PC-3 (cell line): ENCODE data around the gene TANGO2. TPM values are rescaled to one million over a fixed set of nuclear protein-coding genes. Genes with fewer than 3 reads are reported as not detected.

Experiments used
- ATAC-seq: fragments of 200-7000 bp; cut with Tn5 transposase; 2 replicates; pipeline ENCODE4 v1.9.1; 2020; ENCODE audit warnings: mild to moderate bottlenecking, moderate library complexity
- BruUV-seq: library from RNA; stranded (reverse); fragments of 400-500 nt; replicated peaks from 2 replicates; lab custom pipeline; 2021; lab: Mats Ljungman, UMichigan
- CTCF ChIA-PET: fragments of 300-600 bp; sonication (Branson Sonifier 250); formaldehyde crosslinking; loops from one replicate; lab custom pipeline; 2022; ENCODE audit warnings: antibody characterized with exemption; lab: Charles Lee
- POLR2A ChIA-PET: fragments of 300-600 bp; sonication (Branson Sonifier 250); formaldehyde crosslinking; loops from one replicate; lab custom pipeline; 2022; ENCODE audit warnings: antibody characterized with exemption; ENCODE audit not compliant: unreplicated experiment; lab: Charles Lee
- DNase-seq: peaks from one replicate; pipeline ENCODE4 v3.0.0-alpha.2; 2015
- H2AFZ ChIP-seq: fragments of 300-600 bp; sonication (generic); 2 replicates; pipeline ENCODE4 v1.6.0; 2016; ENCODE audit warnings: antibody characterized with exemption, low read length
- H3F3A ChIP-seq: fragments of 300-600 bp; sonication (generic); one replicate; pipeline ENCODE4 v1.6.0; 2017; ENCODE audit warnings: antibody characterized with exemption, low read length, control low read depth, mild to moderate bottlenecking; ENCODE audit not compliant: unreplicated experiment
- H3K27ac ChIP-seq: fragments of 300-600 bp; sonication (generic); 2 replicates; pipeline ENCODE4 v1.5.1; 2016; ENCODE audit warnings: mild to moderate bottlenecking, low read length
- H3K27me3 ChIP-seq: fragments of 300-600 bp; sonication (generic); 2 replicates; pipeline ENCODE4 v1.6.1; 2016; ENCODE audit warnings: low read length, mixed read lengths
- H3K36me3 ChIP-seq: fragments of 300-600 bp; sonication (generic); 2 replicates; pipeline ENCODE4 v1.6.1; 2016; ENCODE audit warnings: low read depth, mixed run types, low read length, mixed read lengths
- H3K4me1 ChIP-seq: fragments of 300-600 bp; sonication (generic); 2 replicates; pipeline ENCODE4 v1.5.1; 2016; ENCODE audit warnings: low read length; ENCODE audit not compliant: insufficient read depth
- H3K4me2 ChIP-seq: fragments of 300-600 bp; sonication (generic); 2 replicates; pipeline ENCODE4 v1.6.0; 2016; ENCODE audit warnings: low read length
- H3K4me3 ChIP-seq: fragments of 300-600 bp; sonication (generic); 2 replicates; pipeline ENCODE4 v1.5.1; 2016; ENCODE audit warnings: mild to moderate bottlenecking, low read length, mixed read lengths
- H3K79me2 ChIP-seq: fragments of 300-600 bp; sonication (generic); 2 replicates; pipeline ENCODE4 v1.6.1; 2017; ENCODE audit warnings: low read length, mixed read lengths
- H3K9ac ChIP-seq: fragments of 300-600 bp; sonication (generic); 2 replicates; pipeline ENCODE4 v1.6.0; 2016; ENCODE audit warnings: mild to moderate bottlenecking, low read length
- H3K9me2 ChIP-seq: fragments of 300-600 bp; sonication (generic); replicated peaks from 2 replicates; pipeline ENCODE4 v1.6.1; 2016; ENCODE audit warnings: mixed run types, low read length, mixed read lengths
- H3K9me3 ChIP-seq: fragments of 300-600 bp; sonication (generic); 2 replicates; pipeline ENCODE4 v1.6.1; 2016; ENCODE audit warnings: low read length, mixed read lengths
- H4K20me1 ChIP-seq: fragments of 300-600 bp; sonication (generic); 2 replicates; pipeline ENCODE4 v1.6.1; 2016; ENCODE audit warnings: low read length, mixed read lengths
- CTCF ChIP-seq: fragments of 300-600 bp; sonication (generic); conservative IDR thresholded peaks from 2 replicates; pipeline ENCODE4 v1.5.1; 2017; ENCODE audit warnings: antibody characterized with exemption, low read depth, mild to moderate bottlenecking, low read length
- EZH2 ChIP-seq: fragments of 300-600 bp; sonication (generic); IDR thresholded peaks from one replicate; pipeline ENCODE4 v1.6.1; 2017; ENCODE audit warnings: antibody characterized with exemption, mild to moderate bottlenecking, low read length; ENCODE audit not compliant: unreplicated experiment
- EZH2phosphoT487 ChIP-seq: fragments of 300-600 bp; sonication (generic); IDR thresholded peaks from 2 replicates; pipeline ENCODE4 v1.6.1; 2018; ENCODE audit warnings: mild to moderate bottlenecking, antibody characterized with exemption, low read length, borderline replicate concordance
- intact Hi-C: fragments of 100-400 bp; cut with micrococcal nuclease; formaldehyde crosslinking; loops from 2 replicates; pipeline ENCODE4 v1.9.0; 2023
- total RNA-seq: library from RNA; depleted of rRNA; stranded (reverse); fragments of >200 nt; gene quantifications from 2 replicates; pipeline ENCODE4 v1.2.3, GENCODE V29; 2014

TANGO2 gene
- total RNA-seq, 1 experiment from 2014 or later: 23.5 TPM

DNA sequence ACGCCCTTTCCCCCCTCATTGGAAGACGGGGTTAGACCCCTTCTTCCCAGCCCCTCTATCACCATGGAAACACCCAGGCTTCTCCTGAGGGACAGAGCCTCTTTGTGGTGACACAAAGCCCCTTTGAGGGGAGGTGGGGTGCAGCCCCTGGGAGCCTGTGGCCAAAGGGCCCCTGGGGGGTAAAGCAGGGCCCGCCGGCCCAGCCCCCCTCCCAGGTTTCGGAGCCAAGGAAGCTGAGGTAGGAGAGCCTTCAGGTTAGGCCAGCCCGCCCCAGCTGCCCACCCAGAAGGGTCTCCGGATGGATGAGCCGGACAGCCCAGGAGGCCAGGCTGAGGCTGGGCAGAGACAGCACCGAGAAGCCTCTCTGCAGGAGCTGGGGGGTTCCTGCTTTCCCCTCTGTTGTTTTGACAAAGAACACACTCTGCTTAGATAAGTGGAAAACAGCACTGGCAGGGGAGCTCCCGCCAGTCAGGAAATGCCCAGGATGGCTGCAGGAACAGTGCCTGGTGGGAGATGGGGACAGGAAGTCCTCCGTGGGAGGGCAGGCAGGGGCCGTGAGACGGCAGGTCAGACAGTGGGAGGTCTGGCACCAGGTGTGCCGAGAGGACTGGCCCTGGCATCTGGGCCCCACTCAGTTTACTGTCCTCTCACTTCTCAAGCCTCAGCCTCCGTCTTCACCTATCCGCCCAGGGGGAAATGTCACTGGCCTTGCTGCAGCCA lies 22.5 kb upstream of the TANGO2 start:
- intact Hi-C loops: no loop called here
- H3F3A ChIP-seq: no peaks in the 10 kb centered on the region
- no peaks in the 10 kb centered on the region for H3K27me3 ChIP-seq
- ATAC-seq (no peak), DNase-seq (no peak)
- no peak overlapping the region for H3K27ac ChIP-seq
- no peak overlapping the region for H3K4me3 ChIP-seq
- POLR2A ChIA-PET: no interaction called here
- H3K9me3 ChIP-seq: peaks cover 2% of the 10 kb centered on the region; the same call in 1 of the 2 replicates
- H3K9ac ChIP-seq: no peak overlapping the region
- no peak overlapping the region for H2AFZ ChIP-seq
- H3K4me1 ChIP-seq: no peaks in the 10 kb centered on the region
- no TSS peak for BruUV-seq
- no peaks in the 10 kb centered on the region for H3K9me2 ChIP-seq
- TF ChIP-seq CTCF: no peak
- TF ChIP-seq EZH2phosphoT487: no peak
- no peak for TF ChIP-seq EZH2
- CTCF ChIA-PET: no interaction called here
- H3K36me3 ChIP-seq: 0 out of 2 replicates have a peak, but pooled peaks cover 2% of the 10 kb centered on the region
- H3K79me2 ChIP-seq: no peaks in the 10 kb centered on the region
- H4K20me1 ChIP-seq: no peaks in the 10 kb centered on the region
- H3K4me2 ChIP-seq: no peak overlapping the region

- no peak overlapping the region for H3K27ac ChIP-seq
- peaks cover 6% of the 10 kb centered on the region; the same call in 1 of the 2 replicates for H3K9me3 ChIP-seq
- DNase-seq: no peak
- ATAC-seq: no peak
- intact Hi-C loops: no loop called here
- ChIA-PET CTCF (no interaction called here), POLR2A (no interaction called here)
- H3K4me3 ChIP-seq: no peak overlapping the region
- no peak for TF ChIP-seq CTCF
- no peak for TF ChIP-seq EZH2phosphoT487
- H3K9me2 ChIP-seq: no peaks in the 10 kb centered on the region
- no peaks in the 10 kb centered on the region for H3K79me2 ChIP-seq
- H4K20me1 ChIP-seq: no peaks in the 10 kb centered on the region
- H3K9ac ChIP-seq: no peak overlapping the region
- H3K4me2 ChIP-seq: no peak overlapping the region
- H3K36me3 ChIP-seq: 0 out of 2 replicates have a peak, but pooled peaks cover 3% of the 10 kb centered on the region
- no peaks in the 10 kb centered on the region for H3F3A ChIP-seq
- no peaks in the 10 kb centered on the region for H3K27me3 ChIP-seq
- H2AFZ ChIP-seq: no peak overlapping the region
- no TSS peak for BruUV-seq
- H3K4me1 ChIP-seq: no peaks in the 10 kb centered on the region
Observed at GRCh38 chr22:19998991-19999820, 21.7 kb upstream of the TANGO2 start.
